Nasal cavity respiratory epithelium epithelial cell of viscerocranial mucosa (primary cell): ENCODE measurements around the gene ELP6. TPM values are rescaled to one million over a fixed set of nuclear protein-coding genes. Genes with fewer than 3 reads are reported as not detected.

Experiments
- total RNA-seq: library from RNA; depleted of rRNA; stranded (reverse); fragments of >200 nt; gene quantifications from 2 replicates; pipeline ENCODE4 v1.2.3, GENCODE V29; 2014

ELP6 gene
- total RNA-seq = 20.5 and 20.9 TPM in 2 replicates

GRCh38 chr3:47513125-47513929, at the start of gene ELP6:
Gene ELP6, minus strand, starts transcription at chr3:47513712. Its CDS starts 122 bp downstream, at chr3:47513590.

GRCh38 chr3:47475570-47476329, 37.8 kb downstream of the ELP6 start, which contains the start of gene SCAP:
Gene SCAP, minus strand, starts transcription at chr3:47475941. Its CDS starts 32,948 bp downstream, at chr3:47442993.

Other genes with a start within 250 kb of the ELP6 start
- gene KIF9, start 230.9 kb downstream of the ELP6 start, total RNA-seq = 1.4 and 2.9 TPM in 2 replicates
- 26.7 and 32.3 TPM in 2 replicates for gene KLHL18, start 230.8 kb downstream of the ELP6 start, total RNA-seq
- gene PTPN23, start 132.7 kb downstream of the ELP6 start, total RNA-seq = 13.7 and 33.0 TPM in 2 replicates
- gene SCAP, start 37.8 kb downstream of the ELP6 start, total RNA-seq = 63.9 and 123 TPM in 2 replicates
- 0.36 and 1.7 TPM in 2 replicates for gene CSPG5, start 65.2 kb upstream of the ELP6 start, total RNA-seq